ENCODE results near the gene MRPS6.

The MRPS6 gene

GRCh38 chr21:34180826-34181359 lies 107.5 kb downstream of the MRPS6 start:
- no peak overlapping the region for H3K4me3 ChIP-seq (replicated peaks; ENCODE audit: low read depth, low read length)
- DNase-seq (ENCODE audit: low read depth): no peak
- TF ChIP-seq, protein P1, sequence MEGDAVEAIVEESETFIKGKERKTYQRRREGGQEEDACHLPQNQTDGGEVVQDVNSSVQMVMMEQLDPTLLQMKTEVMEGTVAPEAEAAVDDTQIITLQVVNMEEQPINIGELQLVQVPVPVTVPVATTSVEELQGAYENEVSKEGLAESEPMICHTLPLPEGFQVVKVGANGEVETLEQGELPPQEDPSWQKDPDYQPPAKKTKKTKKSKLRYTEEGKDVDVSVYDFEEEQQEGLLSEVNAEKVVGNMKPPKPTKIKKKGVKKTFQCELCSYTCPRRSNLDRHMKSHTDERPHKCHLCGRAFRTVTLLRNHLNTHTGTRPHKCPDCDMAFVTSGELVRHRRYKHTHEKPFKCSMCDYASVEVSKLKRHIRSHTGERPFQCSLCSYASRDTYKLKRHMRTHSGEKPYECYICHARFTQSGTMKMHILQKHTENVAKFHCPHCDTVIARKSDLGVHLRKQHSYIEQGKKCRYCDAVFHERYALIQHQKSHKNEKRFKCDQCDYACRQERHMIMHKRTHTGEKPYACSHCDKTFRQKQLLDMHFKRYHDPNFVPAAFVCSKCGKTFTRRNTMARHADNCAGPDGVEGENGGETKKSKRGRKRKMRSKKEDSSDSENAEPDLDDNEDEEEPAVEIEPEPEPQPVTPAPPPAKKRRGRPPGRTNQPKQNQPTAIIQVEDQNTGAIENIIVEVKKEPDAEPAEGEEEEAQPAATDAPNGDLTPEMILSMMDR (IDR thresholded peaks at IDR 0.05; ENCODE audit: low read length, missing control alignments): no peak

- DNase-seq (ENCODE audit: low read depth): no peak
- TF ChIP-seq, protein P1 (IDR thresholded peaks at IDR 0.05; ENCODE audit: low read length, missing control alignments): no peak
Measured at GRCh38 chr21:34181431-34182039, 108.2 kb downstream of the MRPS6 start.

GRCh38 chr21:34182436-34182835 lies 109.1 kb downstream of the MRPS6 start:
- TF ChIP-seq, protein P1 (IDR thresholded peaks at IDR 0.05; ENCODE audit: low read length, missing control alignments): no peak
- H3K4me3 ChIP-seq (replicated peaks; ENCODE audit: low read depth, low read length): no peak overlapping the region
- no peak for DNase-seq (ENCODE audit: low read depth)

More at GRCh38 chr21:34181431-34182039, 108.2 kb downstream of the MRPS6 start:
- H3K4me3 ChIP-seq (replicated peaks; ENCODE audit: low read depth, low read length): no peak overlapping the region

- TF ChIP-seq, protein P1 (IDR thresholded peaks at IDR 0.05; ENCODE audit: low read length, missing control alignments): no peak
- no peak for DNase-seq (ENCODE audit: low read depth)
- H3K4me3 ChIP-seq (replicated peaks; ENCODE audit: low read depth, low read length): no peak overlapping the region
Measured at GRCh38 chr21:34183331-34183928, 110.1 kb downstream of the MRPS6 start.

DNA sequence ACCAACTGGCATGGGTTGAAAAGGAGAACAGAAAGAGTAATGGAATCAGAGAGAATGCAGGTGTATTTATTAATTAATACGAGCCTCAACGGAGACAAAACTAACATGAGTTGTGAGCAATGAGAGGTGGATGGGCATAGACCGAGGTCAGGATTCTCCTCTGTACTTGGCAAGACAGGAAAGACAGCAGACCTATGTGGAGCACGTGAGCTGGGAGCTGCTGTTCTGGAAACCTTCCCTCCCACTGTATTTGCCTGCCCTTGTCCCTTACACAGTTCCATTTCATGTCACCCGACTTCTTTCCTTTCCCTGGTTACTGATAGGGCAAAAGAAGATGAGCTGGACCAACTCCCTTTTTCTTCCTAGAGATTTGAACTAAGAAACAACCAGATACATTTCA lies 110.9 kb downstream of the MRPS6 start:
- TF ChIP-seq, protein P1 (IDR thresholded peaks at IDR 0.05; ENCODE audit: low read length, missing control alignments): no peak
- DNase-seq (ENCODE audit: low read depth): no peak
- no peak overlapping the region for H3K4me3 ChIP-seq (replicated peaks; ENCODE audit: low read depth, low read length)

DNA sequence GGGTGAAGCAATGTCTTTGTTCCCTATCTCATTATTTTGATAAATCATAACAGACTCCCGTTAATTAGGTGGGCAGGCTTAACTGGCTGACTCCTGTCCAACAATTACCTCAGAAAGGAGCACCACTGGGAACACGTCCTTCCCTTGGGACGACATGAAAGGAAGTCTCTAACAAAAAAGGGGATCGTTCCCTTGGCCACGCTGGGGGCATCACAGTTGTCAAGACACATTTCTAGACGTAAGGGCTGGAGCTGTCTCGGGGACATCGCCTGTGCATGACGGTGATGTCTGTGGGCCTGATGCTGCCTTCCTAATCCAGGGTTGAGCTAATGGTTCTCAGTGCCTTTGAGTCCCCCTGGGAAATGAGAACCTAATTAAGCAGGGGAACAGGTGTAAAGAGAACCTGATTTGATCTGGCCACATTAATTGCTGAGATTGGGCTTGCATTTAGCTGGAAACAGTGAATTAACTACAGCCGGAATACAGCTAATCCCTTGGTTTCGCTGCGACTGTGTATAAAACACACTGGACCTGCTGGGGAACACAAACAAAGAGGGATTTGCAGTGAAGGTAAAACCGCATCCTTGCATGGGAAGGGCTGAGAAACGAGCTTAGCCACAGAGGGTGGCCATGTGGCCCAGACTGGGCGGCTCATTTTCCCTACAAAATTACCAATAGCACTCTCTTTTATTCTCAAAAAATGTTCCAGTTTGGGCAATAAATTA lies 111.8 kb downstream of the MRPS6 start:
- no peak overlapping the region for H3K4me3 ChIP-seq (replicated peaks; ENCODE audit: low read depth, low read length)
- DNase-seq (ENCODE audit: low read depth): no peak
- TF ChIP-seq, protein P1 (IDR thresholded peaks at IDR 0.05; ENCODE audit: low read length, missing control alignments): no peak
